PC-3 (cell line): Measurements from ENCODE around the gene PPP1R13B. TPM values are rescaled to one million over a fixed set of nuclear protein-coding genes. Genes with fewer than 3 reads are reported as not detected.

Experiments
- ATAC-seq: fragments of 200-7000 bp; cut with Tn5 transposase; 2 replicates; pipeline ENCODE4 v1.9.1; 2020; ENCODE audit warnings: mild to moderate bottlenecking, moderate library complexity
- BruUV-seq: library from RNA; stranded (reverse); fragments of 400-500 nt; replicated peaks from 2 replicates; lab custom pipeline; 2021; lab: Mats Ljungman, UMichigan
- CTCF ChIA-PET: fragments of 300-600 bp; sonication (Branson Sonifier 250); formaldehyde crosslinking; loops from one replicate; lab custom pipeline; 2022; ENCODE audit warnings: antibody characterized with exemption; lab: Charles Lee
- POLR2A ChIA-PET: fragments of 300-600 bp; sonication (Branson Sonifier 250); formaldehyde crosslinking; loops from one replicate; lab custom pipeline; 2022; ENCODE audit warnings: antibody characterized with exemption; ENCODE audit not compliant: unreplicated experiment; lab: Charles Lee
- DNase-seq: peaks from one replicate; pipeline ENCODE4 v3.0.0-alpha.2; 2015
- H2AFZ ChIP-seq: fragments of 300-600 bp; sonication (generic); 2 replicates; pipeline ENCODE4 v1.6.0; 2016; ENCODE audit warnings: antibody characterized with exemption, low read length
- H3F3A ChIP-seq: fragments of 300-600 bp; sonication (generic); one replicate; pipeline ENCODE4 v1.6.0; 2017; ENCODE audit warnings: antibody characterized with exemption, low read length, control low read depth, mild to moderate bottlenecking; ENCODE audit not compliant: unreplicated experiment
- H3K27ac ChIP-seq: fragments of 300-600 bp; sonication (generic); 2 replicates; pipeline ENCODE4 v1.5.1; 2016; ENCODE audit warnings: mild to moderate bottlenecking, low read length
- H3K27me3 ChIP-seq: fragments of 300-600 bp; sonication (generic); 2 replicates; pipeline ENCODE4 v1.6.1; 2016; ENCODE audit warnings: low read length, mixed read lengths
- H3K36me3 ChIP-seq: fragments of 300-600 bp; sonication (generic); 2 replicates; pipeline ENCODE4 v1.6.1; 2016; ENCODE audit warnings: low read depth, mixed run types, low read length, mixed read lengths
- H3K4me1 ChIP-seq: fragments of 300-600 bp; sonication (generic); 2 replicates; pipeline ENCODE4 v1.5.1; 2016; ENCODE audit warnings: low read length; ENCODE audit not compliant: insufficient read depth
- H3K4me2 ChIP-seq: fragments of 300-600 bp; sonication (generic); 2 replicates; pipeline ENCODE4 v1.6.0; 2016; ENCODE audit warnings: low read length
- H3K4me3 ChIP-seq: fragments of 300-600 bp; sonication (generic); 2 replicates; pipeline ENCODE4 v1.5.1; 2016; ENCODE audit warnings: mild to moderate bottlenecking, low read length, mixed read lengths
- H3K79me2 ChIP-seq: fragments of 300-600 bp; sonication (generic); 2 replicates; pipeline ENCODE4 v1.6.1; 2017; ENCODE audit warnings: low read length, mixed read lengths
- H3K9ac ChIP-seq: fragments of 300-600 bp; sonication (generic); 2 replicates; pipeline ENCODE4 v1.6.0; 2016; ENCODE audit warnings: mild to moderate bottlenecking, low read length
- H3K9me2 ChIP-seq: fragments of 300-600 bp; sonication (generic); replicated peaks from 2 replicates; pipeline ENCODE4 v1.6.1; 2016; ENCODE audit warnings: mixed run types, low read length, mixed read lengths
- H3K9me3 ChIP-seq: fragments of 300-600 bp; sonication (generic); 2 replicates; pipeline ENCODE4 v1.6.1; 2016; ENCODE audit warnings: low read length, mixed read lengths
- H4K20me1 ChIP-seq: fragments of 300-600 bp; sonication (generic); 2 replicates; pipeline ENCODE4 v1.6.1; 2016; ENCODE audit warnings: low read length, mixed read lengths
- EZH2 ChIP-seq: fragments of 300-600 bp; sonication (generic); IDR thresholded peaks from one replicate; pipeline ENCODE4 v1.6.1; 2017; ENCODE audit warnings: antibody characterized with exemption, mild to moderate bottlenecking, low read length; ENCODE audit not compliant: unreplicated experiment
- EZH2phosphoT487 ChIP-seq: fragments of 300-600 bp; sonication (generic); IDR thresholded peaks from 2 replicates; pipeline ENCODE4 v1.6.1; 2018; ENCODE audit warnings: mild to moderate bottlenecking, antibody characterized with exemption, low read length, borderline replicate concordance
- intact Hi-C: fragments of 100-400 bp; cut with micrococcal nuclease; formaldehyde crosslinking; loops from 2 replicates; pipeline ENCODE4 v1.9.0; 2023
- total RNA-seq: library from RNA; depleted of rRNA; stranded (reverse); fragments of >200 nt; gene quantifications from 2 replicates; pipeline ENCODE4 v1.2.3, GENCODE V29; 2014
- TF ChIP-seq, protein P1 (sequence below): fragments of 300-600 bp; sonication (generic); conservative IDR thresholded peaks from 2 replicates; pipeline ENCODE4 v1.5.1; 2017; ENCODE audit warnings: antibody characterized with exemption, low read depth, mild to moderate bottlenecking, low read length

Gene PPP1R13B
- total RNA-seq, 1 experiment from 2014 or later = 13.0 TPM

DNA sequence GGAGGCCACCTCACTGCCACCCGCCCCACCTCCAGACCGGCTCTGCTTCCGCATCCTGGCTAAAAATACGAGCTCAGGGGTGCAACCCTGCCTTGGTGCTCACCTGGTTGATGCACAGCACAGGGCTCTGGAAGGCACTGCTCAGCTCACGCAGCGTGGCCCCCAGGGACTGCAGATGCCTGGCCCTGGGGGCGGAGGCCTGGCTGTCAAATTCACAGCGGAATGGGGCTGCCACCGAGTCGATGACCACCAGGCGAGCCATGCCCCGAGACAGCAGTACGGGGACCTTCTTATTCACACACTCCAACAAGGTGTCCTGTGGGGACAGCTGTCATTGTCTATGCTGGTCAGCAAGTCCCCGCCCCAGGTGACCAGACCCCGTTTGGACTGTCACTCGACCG is 148.1 kb downstream of the PPP1R13B start:
- peaks cover 6% of the 10 kb centered on the region for H3F3A ChIP-seq
- CTCF ChIA-PET = no interaction called here

DNA sequence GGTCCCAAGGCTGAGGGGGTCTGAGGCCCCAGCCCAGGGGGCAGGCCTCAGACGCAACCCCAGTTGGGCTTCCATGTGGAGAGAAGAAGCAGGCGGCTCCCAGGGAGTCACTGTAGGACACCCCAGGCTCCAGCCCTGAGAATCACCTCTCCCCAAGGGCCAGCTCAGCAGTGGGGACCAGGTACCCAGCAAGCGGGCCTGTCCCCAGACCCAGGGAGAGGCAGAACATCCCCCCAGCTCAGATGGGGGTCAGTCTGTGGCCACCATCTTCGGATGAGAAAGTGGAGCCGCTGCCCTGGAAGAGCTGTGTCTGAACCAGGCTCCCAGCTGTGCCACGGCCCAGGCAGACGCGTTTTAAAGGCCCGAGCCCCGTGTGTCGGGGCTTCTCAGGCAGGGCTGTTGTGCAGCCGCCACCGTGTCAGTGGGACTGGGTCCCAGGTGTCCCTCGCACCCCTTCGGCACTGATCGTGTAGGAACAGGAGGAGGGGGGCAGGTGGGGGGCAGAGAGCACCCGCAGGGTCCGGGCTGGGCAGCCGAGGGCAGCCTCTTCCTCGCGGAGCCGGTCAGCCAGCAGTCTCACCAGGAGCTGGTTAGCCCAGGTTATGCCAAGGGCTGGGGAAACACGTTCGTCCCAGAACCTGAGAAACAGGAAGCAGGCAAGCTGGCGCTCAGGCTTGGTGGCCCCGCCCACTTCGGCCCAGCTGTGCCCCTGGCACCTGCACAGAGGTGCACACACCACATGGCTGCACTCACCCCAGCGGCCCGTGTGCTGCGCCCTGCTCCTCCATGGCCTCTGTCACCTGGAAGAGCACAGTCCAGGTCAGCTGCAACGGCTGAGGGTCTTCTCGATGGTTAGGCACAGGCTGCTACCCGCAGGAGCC is 148.8 kb downstream of the PPP1R13B start:
- H3K9me2 ChIP-seq = no peaks in the 10 kb centered on the region
- TF ChIP-seq EZH2 (no peak), EZH2phosphoT487 (no peak)
- TF ChIP-seq, protein P1, sequence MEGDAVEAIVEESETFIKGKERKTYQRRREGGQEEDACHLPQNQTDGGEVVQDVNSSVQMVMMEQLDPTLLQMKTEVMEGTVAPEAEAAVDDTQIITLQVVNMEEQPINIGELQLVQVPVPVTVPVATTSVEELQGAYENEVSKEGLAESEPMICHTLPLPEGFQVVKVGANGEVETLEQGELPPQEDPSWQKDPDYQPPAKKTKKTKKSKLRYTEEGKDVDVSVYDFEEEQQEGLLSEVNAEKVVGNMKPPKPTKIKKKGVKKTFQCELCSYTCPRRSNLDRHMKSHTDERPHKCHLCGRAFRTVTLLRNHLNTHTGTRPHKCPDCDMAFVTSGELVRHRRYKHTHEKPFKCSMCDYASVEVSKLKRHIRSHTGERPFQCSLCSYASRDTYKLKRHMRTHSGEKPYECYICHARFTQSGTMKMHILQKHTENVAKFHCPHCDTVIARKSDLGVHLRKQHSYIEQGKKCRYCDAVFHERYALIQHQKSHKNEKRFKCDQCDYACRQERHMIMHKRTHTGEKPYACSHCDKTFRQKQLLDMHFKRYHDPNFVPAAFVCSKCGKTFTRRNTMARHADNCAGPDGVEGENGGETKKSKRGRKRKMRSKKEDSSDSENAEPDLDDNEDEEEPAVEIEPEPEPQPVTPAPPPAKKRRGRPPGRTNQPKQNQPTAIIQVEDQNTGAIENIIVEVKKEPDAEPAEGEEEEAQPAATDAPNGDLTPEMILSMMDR = no peak
- DNase-seq = peak; percentile 28
- H3K4me2 ChIP-seq = no peak overlapping the region
- H3K27me3 ChIP-seq = no peaks in the 10 kb centered on the region
- CTCF ChIA-PET = no interaction called here
- intact Hi-C loops = no loop called here
- H3K9me3 ChIP-seq = no peaks in the 10 kb centered on the region
- H2AFZ ChIP-seq = no peak overlapping the region
- H3F3A ChIP-seq = peaks cover 6% of the 10 kb centered on the region
- H3K4me3 ChIP-seq = no peak overlapping the region
- no peaks in the 10 kb centered on the region for H3K79me2 ChIP-seq
- peak; percentile 3; the same call in 1 of the 2 replicates for ATAC-seq
- POLR2A ChIA-PET = interaction anchor here (0.7 kb wide), 1 partner anchor 140 kb away, joined by 3 read pairs; no protein-coding TSS in a partner anchor
- peaks cover 4% of the 10 kb centered on the region; the same call in 1 of the 2 replicates for H3K4me1 ChIP-seq
- peaks cover 8% of the 10 kb centered on the region; the same call in 1 of the 2 replicates for H4K20me1 ChIP-seq
- no TSS peak for BruUV-seq
- peaks cover 34% of the 10 kb centered on the region; the same call in 1 of the 2 replicates for H3K36me3 ChIP-seq
- no peak overlapping the region for H3K9ac ChIP-seq
- no peak overlapping the region for H3K27ac ChIP-seq

More for the DNA sequence above, 148.1 kb downstream of the PPP1R13B start:
- no peaks in the 10 kb centered on the region for H3K79me2 ChIP-seq
- H3K9ac ChIP-seq = no peak overlapping the region
- no peaks in the 10 kb centered on the region for H3K4me1 ChIP-seq
- H2AFZ ChIP-seq = no peak overlapping the region
- no TSS peak for BruUV-seq
- H3K9me2 ChIP-seq = no peaks in the 10 kb centered on the region
- H4K20me1 ChIP-seq = peaks cover 8% of the 10 kb centered on the region; the same call in 1 of the 2 replicates
- TF ChIP-seq EZH2 (no peak), EZH2phosphoT487 (no peak)
- TF ChIP-seq, protein P1 = no peak
- H3K27me3 ChIP-seq = no peaks in the 10 kb centered on the region
- H3K27ac ChIP-seq = no peak overlapping the region
- H3K9me3 ChIP-seq = no peaks in the 10 kb centered on the region
- ATAC-seq (no peak), DNase-seq (no peak)
- no peak overlapping the region for H3K4me3 ChIP-seq
- H3K36me3 ChIP-seq = peaks cover 28% of the 10 kb centered on the region; the same call in 1 of the 2 replicates
- H3K4me2 ChIP-seq = no peak overlapping the region
- POLR2A ChIA-PET = interaction anchor here (0.7 kb wide), 1 partner anchor 141 kb away, joined by 3 read pairs; no protein-coding TSS in a partner anchor
- intact Hi-C loops = no loop called here
